ENCODE data around the gene ZNF580. TPM values are rescaled to one million over a fixed set of nuclear protein-coding genes. Genes with fewer than 3 reads are reported as not detected.
A peak's percentile ranks its signal among the peaks of the same experiment; 100 is the strongest.

The ZNF580 gene
- total RNA-seq, 4 donors from 2014 or later, result 11.4 to 20.5 (median 13.8) TPM

GRCh38 chr19:55635856-55636440, 4.9 kb upstream of the ZNF580 start:
- TF ChIP-seq CTCF (IDR thresholded peaks at IDR 0.05), result no peak
- DNase-seq (ENCODE audit: low spot score), result no peak
- no peak for ATAC-seq (ENCODE audit: low FRiP score)

GRCh38 chr19:55636723-55637122, 4.1 kb upstream of the ZNF580 start:
- ATAC-seq (ENCODE audit: low FRiP score) (no peak), DNase-seq (ENCODE audit: low spot score) (no peak)
- TF ChIP-seq CTCF (IDR thresholded peaks at IDR 0.05), result no peak

GRCh38 chr19:55637534-55637933, 3.3 kb upstream of the ZNF580 start:
- no peak for DNase-seq (ENCODE audit: low spot score)
- TF ChIP-seq CTCF (IDR thresholded peaks at IDR 0.05), result no peak
- ATAC-seq (ENCODE audit: low FRiP score), result no peak

- no peak for TF ChIP-seq CTCF (IDR thresholded peaks at IDR 0.05)
- DNase-seq (ENCODE audit: low spot score), result no peak
- ATAC-seq (ENCODE audit: low FRiP score), result no peak
These were observed 1.9 kb upstream of the ZNF580 start for GRCh38 chr19:55638864-55639359.

- ATAC-seq (ENCODE audit: low FRiP score) (no peak), DNase-seq (ENCODE audit: low spot score) (no peak)
- TF ChIP-seq CTCF (IDR thresholded peaks at IDR 0.05), result peak in 1 of 3 donors; percentile 5
These were observed 692 bp upstream of the ZNF580 start for GRCh38 chr19:55640043-55640576.

- ATAC-seq (ENCODE audit: low FRiP score) (peak; percentile 0), DNase-seq (ENCODE audit: low spot score) (no peak)
- TF ChIP-seq CTCF (IDR thresholded peaks at IDR 0.05), result no peak
These were observed 787 bp downstream of the ZNF580 start for GRCh38 chr19:55641426-55642152.
